OCI-LY1 (cell line): ENCODE data around the gene HLA-F.

Experiments used
- CTCF ChIP-seq: fragments of 200-600 bp; sonication (generic), shearing (Covaris generic); IDR thresholded peaks from 2 replicates; pipeline ENCODE4 v1.5.1; 2017; ENCODE audit warnings: mild to moderate bottlenecking, antibody characterized with exemption, low read length, moderate library complexity, mixed read lengths
- EZH2 ChIP-seq: fragments of 200-600 bp; sonication (generic), shearing (Covaris generic); IDR thresholded peaks from 2 replicates; pipeline ENCODE4 v1.8.0; 2017; ENCODE audit warnings: borderline replicate concordance, mixed run types, mild to moderate bottlenecking, antibody characterized with exemption, low read length, moderate library complexity, mixed read lengths

GRCh38 chr6:29758761-29759160 is 35.5 kb downstream of the HLA-F start:
- TF ChIP-seq CTCF (no peak), EZH2 (no peak)
